ENCODE measurements around the gene ZNF644. TPM values are rescaled to one million over a fixed set of nuclear protein-coding genes. Genes with fewer than 3 reads are reported as not detected.
"Not testable (repeated sequence)": the region's sequence is repeated elsewhere in the genome, so short reads cannot be mapped to it uniquely, and the experiment has no call there.

The ZNF644 gene
- polyA plus RNA-seq, 1 of the 3 experiments (the other 2 are of a cell fraction) = 5.6 TPM

- Histone ChIP-seq H4K20me1 (ENCODE audit: insufficient read depth) (no peaks in the 10 kb centered on the region), H3K4me2 (no peak overlapping the region), H3K9me2 (no peaks in the 10 kb centered on the region), H3K4me1 (ENCODE audit: control insufficient read depth in 1 of 2, insufficient read depth in 2 of 2, low read depth in 1 of 2, low read length in 1 of 2) (no peaks in the 10 kb centered on the region), H3K27me3 (ENCODE audit: insufficient read depth) (no peaks in the 10 kb centered on the region), H3F3A (replicated peaks; ENCODE audit: insufficient read depth) (no peaks in the 10 kb centered on the region), H2AFZ (ENCODE audit: low read depth) (no peak overlapping the region), H3K4me3 (ENCODE audit: low read depth in 2 of 2, low read length in 1 of 2) (no peak overlapping the region), H3K27ac (ENCODE audit: low read depth in 2 of 2, low read length in 1 of 2) (no peak overlapping the region), H3K36me3 (replicated peaks in 1 of 2; ENCODE audit: control insufficient read depth in 1 of 2, insufficient read depth in 2 of 2, low read length in 1 of 2) (no peaks in the 10 kb centered on the region), H3K9me3 (no peaks in the 10 kb centered on the region), H3K9ac (no peak overlapping the region), H3K79me2 (ENCODE audit: insufficient read depth) (no peaks in the 10 kb centered on the region)
- POLR2A ChIA-PET = no interaction called here
- no peak for DNase-seq
- TF ChIP-seq, protein P1, sequence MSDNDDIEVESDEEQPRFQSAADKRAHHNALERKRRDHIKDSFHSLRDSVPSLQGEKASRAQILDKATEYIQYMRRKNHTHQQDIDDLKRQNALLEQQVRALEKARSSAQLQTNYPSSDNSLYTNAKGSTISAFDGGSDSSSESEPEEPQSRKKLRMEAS (IDR thresholded peaks at IDR 0.05; ENCODE audit: low read depth) = no peak
- TF ChIP-seq, protein P2, sequence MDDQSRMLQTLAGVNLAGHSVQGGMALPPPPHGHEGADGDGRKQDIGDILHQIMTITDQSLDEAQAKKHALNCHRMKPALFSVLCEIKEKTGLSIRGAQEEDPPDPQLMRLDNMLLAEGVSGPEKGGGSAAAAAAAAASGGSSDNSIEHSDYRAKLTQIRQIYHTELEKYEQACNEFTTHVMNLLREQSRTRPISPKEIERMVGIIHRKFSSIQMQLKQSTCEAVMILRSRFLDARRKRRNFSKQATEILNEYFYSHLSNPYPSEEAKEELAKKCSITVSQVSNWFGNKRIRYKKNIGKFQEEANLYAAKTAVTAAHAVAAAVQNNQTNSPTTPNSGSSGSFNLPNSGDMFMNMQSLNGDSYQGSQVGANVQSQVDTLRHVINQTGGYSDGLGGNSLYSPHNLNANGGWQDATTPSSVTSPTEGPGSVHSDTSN (IDR thresholded peaks at IDR 0.05) = no peak
- TF ChIP-seq MEF2A (IDR thresholded peaks at IDR 0.05; ENCODE audit: borderline replicate concordance, low read depth) (no peak), MXI1 (IDR thresholded peaks at IDR 0.05; ENCODE audit: low read depth, low read length) (no peak), TEAD4 (IDR thresholded peaks at IDR 0.05; ENCODE audit: borderline replicate concordance, insufficient read depth) (no peak), ZBTB33 (IDR thresholded peaks at IDR 0.05; ENCODE audit: borderline replicate concordance, low read depth) (no peak), GATA2 (CRISPR knock-in tag; IDR thresholded peaks at IDR 0.05) (no peak)
- TF ChIP-seq, protein P3, sequence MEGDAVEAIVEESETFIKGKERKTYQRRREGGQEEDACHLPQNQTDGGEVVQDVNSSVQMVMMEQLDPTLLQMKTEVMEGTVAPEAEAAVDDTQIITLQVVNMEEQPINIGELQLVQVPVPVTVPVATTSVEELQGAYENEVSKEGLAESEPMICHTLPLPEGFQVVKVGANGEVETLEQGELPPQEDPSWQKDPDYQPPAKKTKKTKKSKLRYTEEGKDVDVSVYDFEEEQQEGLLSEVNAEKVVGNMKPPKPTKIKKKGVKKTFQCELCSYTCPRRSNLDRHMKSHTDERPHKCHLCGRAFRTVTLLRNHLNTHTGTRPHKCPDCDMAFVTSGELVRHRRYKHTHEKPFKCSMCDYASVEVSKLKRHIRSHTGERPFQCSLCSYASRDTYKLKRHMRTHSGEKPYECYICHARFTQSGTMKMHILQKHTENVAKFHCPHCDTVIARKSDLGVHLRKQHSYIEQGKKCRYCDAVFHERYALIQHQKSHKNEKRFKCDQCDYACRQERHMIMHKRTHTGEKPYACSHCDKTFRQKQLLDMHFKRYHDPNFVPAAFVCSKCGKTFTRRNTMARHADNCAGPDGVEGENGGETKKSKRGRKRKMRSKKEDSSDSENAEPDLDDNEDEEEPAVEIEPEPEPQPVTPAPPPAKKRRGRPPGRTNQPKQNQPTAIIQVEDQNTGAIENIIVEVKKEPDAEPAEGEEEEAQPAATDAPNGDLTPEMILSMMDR (IDR thresholded peaks at IDR 0.05) = no peak
- CTCF ChIA-PET = no interaction called here
- 19% methylated on average over 4 of the region's 4 CpGs for WGBS (ENCODE audit: low lambda C conversion rate)
Observed at GRCh38 chr1:91065337-91065736, 43.5 kb upstream of the ZNF644 start.

GRCh38 chr1:91063403-91063802 is 41.6 kb upstream of the ZNF644 start:
- H3K27ac ChIP-seq (ENCODE audit: low read depth in 2 of 2, low read length in 1 of 2); POLR2A ChIA-PET; DNase-seq; H3K27me3 ChIP-seq (ENCODE audit: insufficient read depth); H3K9ac ChIP-seq; H3F3A ChIP-seq (replicated peaks; ENCODE audit: insufficient read depth); H2AFZ ChIP-seq (ENCODE audit: low read depth); H3K9me2 ChIP-seq; H4K20me1 ChIP-seq (ENCODE audit: insufficient read depth); H3K36me3 ChIP-seq (replicated peaks in 1 of 2; ENCODE audit: control insufficient read depth in 1 of 2, insufficient read depth in 2 of 2, low read length in 1 of 2); H3K4me1 ChIP-seq (ENCODE audit: control insufficient read depth in 1 of 2, insufficient read depth in 2 of 2, low read depth in 1 of 2, low read length in 1 of 2); H3K4me3 ChIP-seq (ENCODE audit: low read depth in 2 of 2, low read length in 1 of 2); H3K79me2 ChIP-seq (ENCODE audit: insufficient read depth); CTCF ChIA-PET; H3K4me2 ChIP-seq; H3K9me3 ChIP-seq: not testable (repeated sequence)
- 10% methylated on average over 5 of the region's 5 CpGs for WGBS (ENCODE audit: low lambda C conversion rate)
